ENCODE results near the gene RNASEH2A.

- TF ChIP-seq POLR2AphosphoS5 (IDR thresholded peaks at IDR 0.05) (peak in 1 of 3 donors; percentile 42), CTCF (IDR thresholded peaks at IDR 0.05) (no peak), EP300 (IDR thresholded peaks at IDR 0.05; ENCODE audit: low read depth) (no peak), POLR2A (IDR thresholded peaks at IDR 0.05) (no peak)
Observed at GRCh38 chr19:12794196-12794941, 12.0 kb upstream of the RNASEH2A start.
